ENCODE measurements around the gene EPB41L3. TPM values are rescaled to one million over a fixed set of nuclear protein-coding genes. Genes with fewer than 3 reads are reported as not detected.
"Not testable (repeated sequence)": the region's sequence is repeated elsewhere in the genome, so short reads cannot be mapped to it uniquely, and the experiment has no call there.

EPB41L3 gene
- 1.6 and 1.9 TPM in 2 replicates for total RNA-seq

DNA sequence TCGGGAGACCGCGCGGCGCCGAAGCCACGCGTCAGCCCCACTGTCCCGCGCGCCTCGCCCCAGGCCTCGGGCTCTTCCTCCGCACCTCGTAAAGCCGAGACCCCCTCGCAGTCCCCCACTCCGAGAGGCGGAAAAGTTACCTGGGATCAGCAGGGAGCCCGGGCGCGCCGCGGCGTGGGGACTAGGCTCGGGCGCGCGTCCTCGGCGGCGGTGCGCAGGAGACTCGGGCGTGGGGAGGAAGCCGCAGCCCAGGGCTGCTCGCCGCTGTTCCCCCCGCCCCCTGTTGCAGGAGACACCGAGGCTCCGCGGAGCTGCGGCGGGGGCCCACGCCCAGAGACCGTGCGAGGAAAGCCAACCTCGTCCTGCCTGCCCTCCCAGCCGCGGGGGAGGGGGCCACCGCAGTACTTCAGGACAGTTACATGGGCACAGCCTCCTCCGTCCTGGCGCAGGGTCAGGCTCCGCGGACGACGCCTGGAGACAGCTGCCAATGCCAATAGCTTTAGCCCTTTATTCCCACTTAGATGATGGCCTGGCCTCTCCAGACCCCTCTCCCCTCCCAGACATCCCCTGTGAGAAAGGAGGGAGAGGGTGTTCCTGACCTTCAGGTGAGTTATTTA lies at the start of gene EPB41L3:
TSS of gene EPB41L3 (minus strand) at position 225 of the 617 bp plus-strand sequence. CDS start 54,814 bp downstream, outside the sequence.
- Mint-ChIP-seq H3K4me3 (ENCODE audit: low read depth) (peak within 1 kb of the TSS; percentile 5), H3K36me3 (ENCODE audit: low read depth) (no peaks in the 10 kb centered on the region), H3K4me1 (ENCODE audit: low read depth) (peaks cover 2% of the 10 kb centered on the region), H3K27ac (no peak within 1 kb of the TSS), H3K9me3 (no peaks in the 10 kb centered on the region), H3K27me3 (ENCODE audit: low read depth) (peaks cover 44% of the 10 kb centered on the region)
- intact Hi-C loops (cut with micrococcal nuclease): loop anchor here (10.0 kb wide), 2 partner anchors 91 to 351 kb away; partner anchors contain the start of gene TMEM200C
- no peak for DNase-seq (ENCODE audit: low spot score)

DNA sequence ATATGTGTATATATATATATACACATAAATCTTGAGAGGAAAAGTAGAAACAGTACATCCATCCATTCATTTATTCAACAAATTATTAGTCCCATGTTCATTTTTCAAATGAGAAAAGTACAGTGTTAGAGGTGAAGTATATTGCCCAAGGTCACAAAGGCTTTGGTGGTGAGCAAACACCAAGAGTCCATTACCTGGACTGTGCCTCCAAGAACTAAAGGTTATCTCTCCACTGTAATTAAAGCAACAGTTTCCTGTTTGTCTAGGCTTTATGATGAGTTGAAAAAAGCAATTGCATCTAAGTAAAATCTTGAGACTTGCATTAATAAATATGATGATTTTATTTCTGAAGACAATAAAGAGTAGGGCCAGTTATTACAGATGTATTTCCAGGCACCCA lies 44.7 kb upstream of the EPB41L3 start:
- Mint-ChIP-seq H3K36me3 (ENCODE audit: low read depth) (no peaks in the 10 kb centered on the region), H3K27me3 (ENCODE audit: low read depth) (no peaks in the 10 kb centered on the region), H3K27ac (no peak overlapping the region), H3K9me3 (no peaks in the 10 kb centered on the region), H3K4me1 (ENCODE audit: low read depth) (no peaks in the 10 kb centered on the region), H3K4me3 (ENCODE audit: low read depth) (no peak overlapping the region)
- no peak for DNase-seq (ENCODE audit: low spot score)
- intact Hi-C loops (cut with micrococcal nuclease): no loop called here

- Mint-ChIP-seq H3K27me3 (ENCODE audit: low read depth) (no peaks in the 10 kb centered on the region), H3K4me3 (ENCODE audit: low read depth) (no peak overlapping the region), H3K36me3 (ENCODE audit: low read depth) (no peaks in the 10 kb centered on the region), H3K4me1 (ENCODE audit: low read depth) (no peaks in the 10 kb centered on the region), H3K27ac (no peak overlapping the region), H3K9me3 (no peaks in the 10 kb centered on the region)
- intact Hi-C loops (cut with micrococcal nuclease): no loop called here
- no peak for DNase-seq (ENCODE audit: low spot score)
These were observed 41.9 kb upstream of the EPB41L3 start for GRCh38 chr18:5585653-5586052.

DNA sequence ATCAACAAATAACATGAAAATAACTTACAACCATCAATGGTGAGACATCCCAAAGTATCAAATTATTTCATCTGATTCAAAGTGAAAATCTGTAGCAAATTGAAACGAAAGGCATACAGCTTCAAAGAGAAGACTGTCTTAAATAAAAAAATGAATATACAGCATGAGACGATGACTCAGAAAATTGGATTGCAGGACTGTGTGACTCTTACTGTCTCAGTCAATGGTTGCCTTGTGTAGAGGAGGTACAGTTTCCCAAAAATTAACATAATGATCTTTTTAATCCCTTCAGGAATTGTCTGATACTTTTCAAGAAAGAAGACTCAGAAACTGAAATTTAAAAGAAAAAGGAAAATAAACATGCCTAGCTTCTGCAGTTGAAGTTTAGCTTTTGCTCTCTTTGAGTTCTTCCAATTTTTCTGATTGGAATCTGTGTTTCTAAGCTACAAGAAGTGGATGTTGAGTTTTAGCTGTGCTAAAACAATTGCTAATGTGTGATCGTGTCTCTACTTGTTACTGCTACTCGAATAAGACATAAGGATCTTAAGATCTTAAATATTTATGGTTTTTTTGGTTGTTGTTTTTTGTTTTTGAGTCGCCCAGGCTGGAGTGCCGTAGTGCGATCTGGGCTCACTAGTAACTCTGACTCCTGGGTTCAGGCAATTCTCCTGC lies 41.1 kb upstream of the EPB41L3 start:
- Mint-ChIP-seq H3K4me1 (ENCODE audit: low read depth) (no peaks in the 10 kb centered on the region), H3K27me3 (ENCODE audit: low read depth) (no peaks in the 10 kb centered on the region)

DNA sequence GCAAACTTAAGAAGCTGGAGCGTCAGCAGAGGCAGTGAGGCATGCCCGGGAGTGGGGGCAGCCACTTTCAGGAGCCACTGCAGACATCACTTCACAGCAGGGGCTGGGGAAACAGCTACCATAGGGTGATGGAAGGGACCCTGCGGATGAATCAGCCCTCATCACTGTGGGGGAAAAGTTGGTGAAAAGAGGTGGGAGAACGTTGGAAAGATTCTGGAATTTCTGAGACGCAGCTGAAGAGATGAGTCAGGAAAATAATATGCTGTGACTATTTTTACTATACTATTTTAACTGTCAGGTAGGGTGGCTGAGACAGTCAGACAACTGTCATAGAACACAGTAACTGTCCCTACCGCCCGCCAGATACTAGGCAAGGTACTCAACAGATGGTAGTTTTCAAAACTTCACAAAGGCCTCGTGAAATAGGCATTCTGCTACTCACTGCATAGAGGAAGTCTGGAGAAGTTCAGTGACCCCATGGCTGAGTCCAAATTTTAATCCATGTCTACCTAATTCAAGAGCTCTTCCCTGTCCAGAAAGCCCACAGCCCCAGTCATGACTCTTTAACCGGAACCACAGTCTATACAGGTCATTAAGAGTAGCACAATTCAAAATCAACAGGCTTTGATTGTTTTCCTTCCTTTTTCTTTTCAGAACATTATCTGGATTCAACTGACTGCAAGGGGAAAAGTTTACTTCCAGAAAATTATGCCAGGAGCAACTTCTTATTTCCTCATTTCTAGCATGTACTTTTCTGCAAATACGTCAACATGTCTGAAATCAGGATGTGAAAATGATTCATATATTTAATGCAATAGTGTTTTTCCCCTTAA lies 39.3 kb upstream of the EPB41L3 start:
- Mint-ChIP-seq H3K27ac (no peak overlapping the region), H3K9me3 (no peaks in the 10 kb centered on the region), H3K4me3 (ENCODE audit: low read depth) (no peak overlapping the region), H3K4me1 (ENCODE audit: low read depth) (no peaks in the 10 kb centered on the region), H3K36me3 (ENCODE audit: low read depth) (no peaks in the 10 kb centered on the region), H3K27me3 (ENCODE audit: low read depth) (no peaks in the 10 kb centered on the region)
- DNase-seq (ENCODE audit: low spot score): no peak
- intact Hi-C loops (cut with micrococcal nuclease): no loop called here

More for the DNA sequence above, 41.1 kb upstream of the EPB41L3 start:
- no peak for DNase-seq (ENCODE audit: low spot score)
- intact Hi-C loops (cut with micrococcal nuclease): no loop called here
- Mint-ChIP-seq H3K4me3 (ENCODE audit: low read depth) (no peak overlapping the region), H3K27ac (no peak overlapping the region), H3K36me3 (ENCODE audit: low read depth) (no peaks in the 10 kb centered on the region), H3K9me3 (no peaks in the 10 kb centered on the region)

GRCh38 chr18:5582076-5582475 lies 38.3 kb upstream of the EPB41L3 start:
- H3K9me3 Mint-ChIP-seq: no peaks in the 10 kb centered on the region
- H3K27me3 Mint-ChIP-seq (ENCODE audit: low read depth): no peaks in the 10 kb centered on the region
- DNase-seq (ENCODE audit: low spot score): no peak
- no peaks in the 10 kb centered on the region for H3K36me3 Mint-ChIP-seq (ENCODE audit: low read depth)
- intact Hi-C loops (cut with micrococcal nuclease): no loop called here
- no peak overlapping the region for H3K27ac Mint-ChIP-seq
- no peak overlapping the region for H3K4me3 Mint-ChIP-seq (ENCODE audit: low read depth)
- no peaks in the 10 kb centered on the region for H3K4me1 Mint-ChIP-seq (ENCODE audit: low read depth)

DNA sequence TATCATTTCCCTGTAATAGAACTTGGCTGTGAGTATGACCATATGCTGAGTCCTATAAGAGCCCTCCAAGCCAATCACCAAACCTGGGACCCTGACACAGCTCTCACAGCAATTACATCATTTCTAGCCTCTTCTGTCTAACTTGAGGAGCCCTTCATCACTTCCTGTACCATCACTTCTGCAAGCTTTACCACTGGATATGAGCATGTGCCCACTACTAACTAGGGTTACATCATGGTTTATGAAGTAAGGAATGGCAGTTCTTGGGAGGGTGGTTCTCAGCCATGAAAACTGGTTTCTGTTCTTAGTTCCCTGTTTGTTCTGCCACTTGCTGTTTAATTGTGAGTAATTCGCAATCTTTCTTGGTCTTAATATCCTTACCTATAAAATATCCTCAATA lies 31.0 kb upstream of the EPB41L3 start:
- no peak overlapping the region for H3K27ac Mint-ChIP-seq
- DNase-seq (ENCODE audit: low spot score): no peak
- H3K4me1 Mint-ChIP-seq (ENCODE audit: low read depth): no peaks in the 10 kb centered on the region
- no peaks in the 10 kb centered on the region for H3K36me3 Mint-ChIP-seq (ENCODE audit: low read depth)
- intact Hi-C loops (cut with micrococcal nuclease): no loop called here
- no peaks in the 10 kb centered on the region for H3K9me3 Mint-ChIP-seq
- H3K4me3 Mint-ChIP-seq (ENCODE audit: low read depth): no peak overlapping the region
- no peaks in the 10 kb centered on the region for H3K27me3 Mint-ChIP-seq (ENCODE audit: low read depth)

- no peaks in the 10 kb centered on the region for H3K36me3 Mint-ChIP-seq (ENCODE audit: low read depth)
- no peaks in the 10 kb centered on the region for H3K27me3 Mint-ChIP-seq (ENCODE audit: low read depth)
- H3K27ac Mint-ChIP-seq: no peak overlapping the region
- H3K9me3 Mint-ChIP-seq: no peaks in the 10 kb centered on the region
- no peaks in the 10 kb centered on the region for H3K4me1 Mint-ChIP-seq (ENCODE audit: low read depth)
- H3K4me3 Mint-ChIP-seq (ENCODE audit: low read depth): no peak overlapping the region
- intact Hi-C loops (cut with micrococcal nuclease): no loop called here
- no peak for DNase-seq (ENCODE audit: low spot score)
These were observed 27.9 kb upstream of the EPB41L3 start for GRCh38 chr18:5571666-5572065.

DNA sequence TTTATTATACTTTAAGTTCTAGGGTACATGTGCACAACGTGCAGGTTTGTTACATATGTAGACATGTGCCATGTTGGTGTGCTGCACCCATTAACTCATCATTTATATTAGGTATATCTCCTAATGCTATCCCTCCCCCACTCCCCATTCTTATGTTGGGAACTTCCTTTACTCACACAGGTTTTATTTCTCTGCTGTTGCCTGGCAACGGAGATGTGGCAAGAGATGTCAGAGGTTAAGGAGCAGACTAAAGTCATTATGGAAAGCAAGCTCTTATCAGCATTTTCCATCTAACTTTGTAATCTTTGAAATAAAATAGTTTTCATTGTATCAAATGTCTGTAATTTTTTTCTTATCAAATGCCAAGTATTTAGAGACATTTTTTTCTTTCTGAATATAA lies 26.8 kb upstream of the EPB41L3 start:
- H3K9me3 Mint-ChIP-seq; intact Hi-C loops (cut with micrococcal nuclease); DNase-seq (ENCODE audit: low spot score): not testable (repeated sequence)

DNA sequence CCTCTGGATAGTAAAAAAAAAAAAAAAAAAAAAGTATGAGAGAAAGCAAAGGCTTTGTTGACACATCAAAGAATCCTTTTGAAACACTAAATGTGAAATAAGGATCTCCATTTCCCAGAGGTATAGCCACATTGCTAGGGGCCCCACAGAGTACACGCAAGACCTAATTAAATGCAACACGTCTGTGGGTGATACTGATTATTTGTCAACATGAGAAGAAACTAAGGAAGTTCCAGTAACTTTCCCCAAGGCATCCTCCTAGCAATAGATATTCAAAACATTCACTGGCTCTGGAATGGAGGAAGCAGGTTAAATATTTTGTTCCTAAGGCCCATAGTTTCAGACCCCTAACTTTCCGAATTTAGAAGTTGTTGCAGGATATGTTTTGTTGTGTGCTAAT lies 24.6 kb upstream of the EPB41L3 start:
- H3K4me3 Mint-ChIP-seq (ENCODE audit: low read depth): no peak overlapping the region
- DNase-seq (ENCODE audit: low spot score): no peak

More for the DNA sequence above, 26.8 kb upstream of the EPB41L3 start:
- not testable (repeated sequence) for H3K4me1 Mint-ChIP-seq (ENCODE audit: low read depth); H3K27me3 Mint-ChIP-seq (ENCODE audit: low read depth); H3K27ac Mint-ChIP-seq; H3K36me3 Mint-ChIP-seq (ENCODE audit: low read depth); H3K4me3 Mint-ChIP-seq (ENCODE audit: low read depth)

GRCh38 chr18:5558851-5559250 lies 15.1 kb upstream of the EPB41L3 start:
- H3K4me3 Mint-ChIP-seq (ENCODE audit: low read depth): no peak overlapping the region
- no peak overlapping the region for H3K27ac Mint-ChIP-seq
- no peaks in the 10 kb centered on the region for H3K27me3 Mint-ChIP-seq (ENCODE audit: low read depth)
- intact Hi-C loops (cut with micrococcal nuclease): no loop called here
- no peaks in the 10 kb centered on the region for H3K9me3 Mint-ChIP-seq
- no peak for DNase-seq (ENCODE audit: low spot score)
- no peaks in the 10 kb centered on the region for H3K4me1 Mint-ChIP-seq (ENCODE audit: low read depth)
- H3K36me3 Mint-ChIP-seq (ENCODE audit: low read depth): no peaks in the 10 kb centered on the region

More for the DNA sequence above, 24.6 kb upstream of the EPB41L3 start:
- Mint-ChIP-seq H3K9me3 (no peaks in the 10 kb centered on the region), H3K36me3 (ENCODE audit: low read depth) (no peaks in the 10 kb centered on the region), H3K27me3 (ENCODE audit: low read depth) (no peaks in the 10 kb centered on the region), H3K27ac (no peak overlapping the region), H3K4me1 (ENCODE audit: low read depth) (no peaks in the 10 kb centered on the region)
- intact Hi-C loops (cut with micrococcal nuclease): no loop called here

GRCh38 chr18:5556310-5556974 lies 12.6 kb upstream of the EPB41L3 start:
- intact Hi-C loops (cut with micrococcal nuclease): no loop called here
- no peak overlapping the region for H3K27ac Mint-ChIP-seq
- H3K27me3 Mint-ChIP-seq (ENCODE audit: low read depth): no peaks in the 10 kb centered on the region
- DNase-seq (ENCODE audit: low spot score): no peak
- no peak overlapping the region for H3K4me3 Mint-ChIP-seq (ENCODE audit: low read depth)
- no peaks in the 10 kb centered on the region for H3K36me3 Mint-ChIP-seq (ENCODE audit: low read depth)
- H3K9me3 Mint-ChIP-seq: no peaks in the 10 kb centered on the region
- H3K4me1 Mint-ChIP-seq (ENCODE audit: low read depth): no peaks in the 10 kb centered on the region

Data from activated T-helper 2 cell treated with anti-CD3 and anti-CD28 coated beads, Interferon-gamma antibody, Interleukin-2, Interleukin-4, amounts not matched to agents 10 μg/mL and 5 μg/mL and 100 μg/mL, durations not matched to agents 14 hours and 24 hours and 36 hours (primary cell).